PC-9 (cell line): ENCODE measurements around the gene SNX20. TPM values are rescaled to one million over a fixed set of nuclear protein-coding genes. Genes with fewer than 3 reads are reported as not detected.

ENCODE experiments used
- BruUV-seq: library from RNA; stranded (reverse); fragments of 400-500 nt; replicated peaks from 2 replicates; lab custom pipeline; 2021; lab: Mats Ljungman, UMichigan
- CTCF ChIA-PET: fragments of 300-600 bp; sonication (Branson Sonifier 250); formaldehyde crosslinking; loops from one replicate; lab custom pipeline; 2022; ENCODE audit warnings: antibody characterized with exemption; lab: Charles Lee
- POLR2A ChIA-PET: fragments of 300-600 bp; sonication (Branson Sonifier 250); formaldehyde crosslinking; loops from one replicate; lab custom pipeline; 2022; ENCODE audit warnings: antibody characterized with exemption; ENCODE audit not compliant: unreplicated experiment; lab: Charles Lee
- DNase-seq, 2 experiments: peaks; one replicate each; pipeline versions ENCODE4 v3.0.0 to v3.0.0-alpha.2; 2015 to 2022; ENCODE audit warnings: mixed read lengths in 1 of 2
- H2AFZ ChIP-seq: fragments of 200-600 bp; sonication (generic); 2 replicates; pipeline ENCODE4 v1.8.1; 2017; ENCODE audit warnings: antibody characterized with exemption
- H3F3A ChIP-seq: fragments of 200-600 bp; sonication (generic); 2 replicates; pipeline ENCODE4 v1.8.1; 2017; ENCODE audit warnings: antibody characterized with exemption, mild to moderate bottlenecking, low read depth; ENCODE audit not compliant: insufficient read depth
- H3K27ac ChIP-seq: fragments of 200-600 bp; sonication (generic); 2 replicates; pipeline ENCODE4 v1.6.1; 2016; ENCODE audit warnings: mixed run types
- H3K27me3 ChIP-seq: fragments of 200-600 bp; sonication (generic); 2 replicates; pipeline ENCODE4 v1.6.1; 2016; ENCODE audit warnings: low read depth, mixed run types; ENCODE audit not compliant: insufficient read depth
- H3K36me3 ChIP-seq: fragments of 200-600 bp; sonication (generic); 2 replicates; pipeline ENCODE4 v1.6.1; 2016; ENCODE audit warnings: low read depth, mixed run types
- H3K4me1 ChIP-seq: fragments of 200-600 bp; sonication (generic); replicated peaks from 2 replicates; pipeline ENCODE4 v1.6.1; 2016; ENCODE audit warnings: mixed run types; ENCODE audit not compliant: insufficient read depth
- H3K4me2 ChIP-seq: fragments of 200-600 bp; sonication (generic); 2 replicates; pipeline ENCODE4 v1.6.1; 2017; ENCODE audit warnings: mixed run types
- H3K4me3 ChIP-seq: fragments of 200-600 bp; sonication (generic); 2 replicates; pipeline ENCODE4 v1.6.1; 2016; ENCODE audit warnings: mixed run types
- H3K79me2 ChIP-seq: fragments of 200-600 bp; sonication (generic); 2 replicates; pipeline ENCODE4 v1.6.1; 2017; ENCODE audit warnings: low read depth, mixed run types
- H3K9me2 ChIP-seq: fragments of 200-600 bp; sonication (generic); 2 replicates; pipeline ENCODE4 v1.8.1; 2017; ENCODE audit warnings: mild to moderate bottlenecking; ENCODE audit not compliant: insufficient read depth
- H3K9me3 ChIP-seq: fragments of 200-600 bp; sonication (generic); 2 replicates; pipeline ENCODE4 v1.8.1; 2016; ENCODE audit warnings: low read depth; ENCODE audit not compliant: insufficient read depth
- H4K20me1 ChIP-seq: fragments of 200-600 bp; sonication (generic); 2 replicates; pipeline ENCODE4 v1.8.1; 2017; ENCODE audit not compliant: insufficient read depth
- CTCF ChIP-seq: fragments of 200-600 bp; sonication (generic); conservative IDR thresholded peaks from 2 replicates; pipeline ENCODE4 v1.6.1; 2017; ENCODE audit warnings: mixed run types, antibody characterized with exemption, mild to moderate bottlenecking, moderate library complexity
- EZH2 ChIP-seq: fragments of 200-600 bp; sonication (generic); IDR thresholded peaks from 2 replicates; pipeline ENCODE4 v1.8.0; 2017; ENCODE audit warnings: antibody characterized with exemption, low read depth
- intact Hi-C: fragments of 100-400 bp; cut with micrococcal nuclease; formaldehyde crosslinking; loops from one replicate; pipeline ENCODE4 v1.10.0; 2022; ENCODE audit not compliant: unreplicated experiment
- total RNA-seq: library from RNA; stranded (reverse); gene quantifications from 2 replicates; pipeline ENCODE4 v1.2.3, GENCODE V29; 2021

The SNX20 gene
- total RNA-seq, 1 experiment from 2014 or later, result not detected

- BruUV-seq, result no TSS peak
- Histone ChIP-seq H3K27ac (no peak overlapping the region), H3K9me3 (peaks cover 10% of the 10 kb centered on the region), H3K4me1 (peaks cover 18% of the 10 kb centered on the region), H3K79me2 (no peaks in the 10 kb centered on the region), H3K27me3 (no peaks in the 10 kb centered on the region), H4K20me1 (no peaks in the 10 kb centered on the region), H3K36me3 (no peaks in the 10 kb centered on the region), H3K4me3 (no peak overlapping the region), H3F3A (peaks cover 20% of the 10 kb centered on the region), H2AFZ (no peak overlapping the region), H3K4me2 (no peak overlapping the region), H3K9me2 (no peaks in the 10 kb centered on the region)
- CTCF ChIA-PET, result no interaction called here
- POLR2A ChIA-PET, result no interaction called here
- no peak for DNase-seq
- no peak for TF ChIP-seq EZH2
- no peak for TF ChIP-seq CTCF
- intact Hi-C loops, result no loop called here
Observed at GRCh38 chr16:50709061-50709684, 28.1 kb upstream of the SNX20 start.

GRCh38 chr16:50708373-50709060 lies 27.4 kb upstream of the SNX20 start:
- Histone ChIP-seq H3K4me2 (no peak overlapping the region), H3K79me2 (no peaks in the 10 kb centered on the region), H3F3A (peaks cover 20% of the 10 kb centered on the region), H4K20me1 (no peaks in the 10 kb centered on the region), H3K9me2 (no peaks in the 10 kb centered on the region), H2AFZ (no peak overlapping the region), H3K4me3 (no peak overlapping the region), H3K27me3 (no peaks in the 10 kb centered on the region), H3K36me3 (no peaks in the 10 kb centered on the region), H3K4me1 (peaks cover 18% of the 10 kb centered on the region), H3K9me3 (peaks cover 15% of the 10 kb centered on the region), H3K27ac (no peak overlapping the region)
- ChIA-PET CTCF (no interaction called here), POLR2A (no interaction called here)
- no peak for TF ChIP-seq CTCF
- no peak for TF ChIP-seq EZH2
- intact Hi-C loops, result no loop called here
- no peak for DNase-seq
- BruUV-seq, result no TSS peak

GRCh38 chr16:50706250-50706649 lies 25.1 kb upstream of the SNX20 start:
- Histone ChIP-seq H3K4me3 (peak overlapping the region; percentile 5; the same call in 1 of the 2 replicates), H4K20me1 (no peaks in the 10 kb centered on the region), H3K9me2 (no peaks in the 10 kb centered on the region), H3K4me1 (peaks cover 18% of the 10 kb centered on the region), H3K4me2 (peak overlapping the region; percentile 58), H3K9me3 (peaks cover 15% of the 10 kb centered on the region), H3K27me3 (no peaks in the 10 kb centered on the region), H2AFZ (peak overlapping the region; percentile 17; the same call in 1 of the 2 replicates), H3K27ac (peak overlapping the region; percentile 83), H3K79me2 (no peaks in the 10 kb centered on the region), H3F3A (peaks cover 20% of the 10 kb centered on the region), H3K36me3 (no peaks in the 10 kb centered on the region)
- CTCF ChIA-PET, result interaction anchor here (0.5 kb wide), 1 partner anchor 352 kb away, joined by 5 read pairs; no protein-coding TSS in a partner anchor
- no peak for TF ChIP-seq EZH2
- TF ChIP-seq CTCF, result no peak
- no TSS peak for BruUV-seq
- DNase-seq, result peak; percentile 14 to 77
- intact Hi-C loops, result no loop called here
- POLR2A ChIA-PET, result no interaction called here
